HT-29 (cell line): ENCODE data around the gene HIP1. TPM values are rescaled to one million over a fixed set of nuclear protein-coding genes. Genes with fewer than 3 reads are reported as not detected.
"Not testable (repeated sequence)": the region's sequence is repeated elsewhere in the genome, so short reads cannot be mapped to it uniquely, and the experiment has no call there.

Experiments used
- DNase-seq: peaks from one replicate; pipeline ENCODE4 v3.0.0-alpha.2; 2015; ENCODE audit warnings: low spot score
- total RNA-seq: library from RNA; depleted of rRNA; stranded (reverse); fragments of >200 nt; shearing (Covaris generic); gene quantifications from 2 replicates; pipeline ENCODE4 v1.2.3, GENCODE V29; 2014

HIP1 gene
- total RNA-seq, 1 experiment from 2014 or later: 2.2 TPM

- DNase-seq: no peak
Observed at GRCh38 chr7:75739796-75740672, 1.3 kb upstream of the HIP1 start.

- peak; percentile 99 for DNase-seq
Observed at GRCh38 chr7:75738975-75739795, 444 bp upstream of the HIP1 start.

GRCh38 chr7:75737856-75738603 is 711 bp downstream of the HIP1 start:
- DNase-seq: no peak

DNA sequence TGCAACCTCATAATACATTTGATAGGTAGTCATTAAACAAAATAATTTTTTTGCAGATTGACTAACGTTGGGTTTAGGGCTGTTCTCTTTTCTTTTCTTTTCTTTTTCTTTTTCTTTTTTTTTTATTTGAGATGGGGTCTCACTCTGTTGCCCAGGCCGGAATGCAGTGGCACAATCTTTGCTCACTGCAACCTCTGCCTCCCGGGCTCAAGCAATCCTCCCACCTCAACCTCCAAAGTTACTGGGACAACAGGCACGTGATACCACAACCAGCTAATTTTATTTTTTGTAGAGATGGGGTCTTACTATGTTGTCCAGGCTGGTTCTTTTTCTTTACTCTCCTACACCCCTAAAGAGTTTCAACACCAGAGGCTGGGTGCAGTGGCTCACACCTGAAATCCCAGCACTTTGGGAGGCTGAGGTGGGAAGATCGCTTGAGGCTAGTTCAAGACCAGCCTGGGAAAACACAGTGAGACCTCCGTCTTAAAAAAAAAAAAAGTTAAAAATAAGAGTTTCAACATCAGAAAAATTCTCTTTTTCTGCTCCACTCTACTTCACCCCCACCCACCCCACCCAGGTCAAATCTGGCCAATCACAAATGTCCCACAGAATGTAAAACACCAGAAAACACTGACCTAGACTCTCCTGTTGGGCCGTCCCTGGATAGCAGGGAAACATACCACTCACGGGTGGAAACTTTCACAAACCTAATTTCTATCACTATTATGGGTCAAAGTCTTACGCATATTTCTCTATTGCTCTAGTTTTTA is 3.0 kb downstream of the HIP1 start:
- no peak for DNase-seq

DNA sequence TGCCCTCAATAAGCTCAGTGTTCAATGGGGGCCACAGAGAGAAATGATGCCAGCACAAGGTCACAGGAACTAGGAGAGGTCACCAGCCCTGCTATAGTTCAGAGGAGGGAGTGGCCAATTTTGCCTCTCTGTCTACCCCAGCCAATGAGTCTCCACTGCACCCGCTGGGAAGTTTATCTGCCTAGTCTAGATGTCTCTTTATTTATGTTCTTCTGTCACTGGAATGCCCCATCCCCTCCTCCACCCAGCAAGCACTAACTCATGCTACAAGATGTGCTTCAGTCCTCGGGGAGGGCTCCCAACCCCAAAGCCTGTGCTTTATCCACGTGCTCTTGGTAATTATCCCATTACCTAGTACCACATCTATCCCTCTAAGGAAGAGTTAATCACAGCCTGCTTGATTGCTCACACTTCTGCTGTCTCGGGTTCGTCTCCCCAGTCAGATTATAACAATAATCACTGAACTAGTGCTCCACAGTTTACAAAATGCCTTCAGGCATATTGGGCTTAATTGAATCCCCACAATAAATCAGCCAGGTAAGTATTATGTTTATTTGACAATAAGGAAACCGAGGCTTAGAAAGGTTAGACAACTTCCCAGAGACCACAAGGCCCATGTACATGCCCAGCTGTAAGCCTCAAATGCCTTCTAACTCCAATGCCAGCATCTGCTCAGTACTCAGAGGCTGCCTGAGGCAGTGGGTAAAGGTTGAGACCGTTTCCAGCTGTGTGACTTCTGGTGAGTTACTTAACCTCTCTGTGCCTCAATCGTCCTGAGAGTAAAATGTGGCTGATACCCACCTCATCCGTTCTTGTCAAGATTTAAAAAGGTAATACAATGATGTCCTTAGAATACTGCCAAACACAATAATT is 3.9 kb downstream of the HIP1 start:
- DNase-seq: no peak

DNA sequence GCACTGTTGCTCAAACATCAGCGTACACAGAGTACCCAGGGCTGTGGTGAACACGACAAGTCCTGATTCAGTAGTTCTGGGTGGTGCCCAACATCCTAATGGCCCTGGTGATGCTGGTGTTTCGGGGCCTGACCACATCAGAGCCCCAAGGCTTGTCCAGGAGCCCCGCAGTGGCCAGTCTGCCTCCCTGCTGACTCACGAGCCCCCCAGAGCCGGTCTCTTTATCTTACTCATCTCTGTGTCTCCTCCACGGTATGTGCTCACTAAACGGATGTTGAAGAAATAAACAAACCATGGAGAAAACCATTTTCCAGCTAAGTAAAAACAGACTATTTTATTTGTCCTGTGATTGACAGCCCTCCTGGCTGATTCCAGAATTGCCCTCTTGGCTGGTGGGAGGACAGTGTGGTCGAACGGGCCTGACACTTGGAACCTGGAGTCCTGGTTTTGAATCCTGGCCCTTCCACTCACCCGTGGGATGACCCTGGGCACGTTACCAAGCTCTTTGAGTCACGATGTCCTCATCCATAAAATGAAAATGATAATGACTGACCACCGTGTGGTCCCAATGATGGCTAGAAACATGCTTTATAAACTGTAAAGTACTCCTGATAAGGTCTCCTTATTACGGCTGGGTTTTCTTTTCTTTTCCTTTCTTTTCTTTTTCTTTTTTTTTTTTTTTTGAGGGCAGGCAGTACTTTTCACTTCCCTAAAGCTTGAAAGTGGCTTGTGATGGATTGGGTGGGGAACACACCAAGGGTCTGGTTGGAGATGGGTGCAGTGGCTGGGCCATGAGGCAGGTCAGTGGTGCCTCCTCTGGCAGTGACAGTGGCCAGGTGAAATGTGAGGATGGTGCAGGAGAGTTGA is 5.7 kb downstream of the HIP1 start:
- DNase-seq: no peak

- no peak for DNase-seq
Observed at GRCh38 chr7:75732016-75732521, 6.7 kb downstream of the HIP1 start.

- DNase-seq: no peak
Observed at GRCh38 chr7:75729851-75730274, 8.9 kb downstream of the HIP1 start.

GRCh38 chr7:75727881-75728593 is 10.7 kb downstream of the HIP1 start:
- peak; percentile 88 for DNase-seq

GRCh38 chr7:75727351-75727750 is 11.4 kb downstream of the HIP1 start:
- not testable (repeated sequence) for DNase-seq

DNA sequence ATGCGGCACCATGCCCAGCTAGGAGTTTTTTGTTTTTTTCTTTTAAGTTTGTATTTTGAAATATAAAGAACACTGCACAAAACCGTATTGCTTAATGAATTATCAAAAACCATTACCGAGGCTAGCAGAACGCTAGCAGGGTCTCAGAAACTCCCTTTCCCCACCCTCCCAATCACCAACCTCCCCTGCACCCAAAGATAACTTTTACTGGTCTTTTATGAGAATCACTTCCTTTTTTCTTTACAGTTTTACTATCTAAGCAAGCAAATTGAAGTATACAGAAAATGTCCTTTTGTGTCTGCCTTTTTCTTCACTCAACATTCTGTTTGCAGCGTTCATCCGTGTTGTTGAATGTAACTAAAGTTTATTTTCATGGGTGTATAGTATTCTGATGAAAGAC is 13.4 kb downstream of the HIP1 start:
- no peak for DNase-seq

GRCh38 chr7:75723444-75723843 is 15.3 kb downstream of the HIP1 start:
- DNase-seq: no peak

GRCh38 chr7:75722373-75722772 is 16.4 kb downstream of the HIP1 start:
- no peak for DNase-seq

GRCh38 chr7:75721922-75722321 is 16.8 kb downstream of the HIP1 start:
- DNase-seq: not testable (repeated sequence)

GRCh38 chr7:75721426-75721825 is 17.3 kb downstream of the HIP1 start:
- DNase-seq: no peak

DNA sequence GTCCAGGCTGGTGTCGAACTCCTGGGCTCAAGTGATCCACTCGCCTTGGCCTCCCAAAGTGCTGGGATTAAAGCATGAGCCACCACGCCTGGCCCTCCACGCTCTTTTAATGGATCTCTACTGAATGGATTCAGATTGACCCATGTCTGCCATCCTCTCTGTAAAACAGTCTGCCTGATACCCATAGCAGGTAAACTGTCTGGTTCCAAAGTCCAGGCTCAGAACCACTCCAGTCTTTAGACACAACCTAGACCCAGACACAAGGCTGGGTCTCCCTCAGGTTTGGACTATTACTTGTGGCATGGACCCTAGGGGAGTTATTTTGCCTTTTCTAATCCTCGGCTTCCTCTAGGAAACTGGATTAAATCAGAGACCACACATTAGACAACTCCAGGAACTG is 19.1 kb downstream of the HIP1 start:
- DNase-seq: no peak

- peak; percentile 29 for DNase-seq
Observed at GRCh38 chr7:75718390-75719031, 20.2 kb downstream of the HIP1 start.

- not testable (repeated sequence) for DNase-seq
Observed at GRCh38 chr7:75717746-75718145, 21.0 kb downstream of the HIP1 start.
